BJ (cell line): ENCODE measurements around the gene MYH10. TPM values are rescaled to one million over a fixed set of nuclear protein-coding genes. Genes with fewer than 3 reads are reported as not detected.

Experiments used
- CTCF ChIA-PET: fragments of 350-600 bp; formaldehyde crosslinking; extraction: SDS; loops from one replicate; lab custom pipeline; 2021; ENCODE audit warnings: antibody characterized with exemption, inconsistent platforms; lab: Yijun Ruan, JAX
- POLR2A ChIA-PET: fragments of 300-600 bp; sonication (Branson Sonifier 250); formaldehyde crosslinking; extraction: SDS; loops from one replicate; lab custom pipeline; 2021; ENCODE audit warnings: antibody characterized with exemption; lab: Charles Lee
- DNase-seq: peaks from one replicate; pipeline ENCODE4 v3.0.0-alpha.2; 2011; ENCODE audit warnings: low read depth
- H3K27me3 ChIP-seq: 2 replicates; pipeline ENCODE4 v1.6.0; 2011; ENCODE audit warnings: low read length; ENCODE audit not compliant: control insufficient read depth, insufficient read depth
- H3K36me3 ChIP-seq: 2 replicates; pipeline ENCODE4 v1.5.1; 2011; ENCODE audit warnings: low read length; ENCODE audit not compliant: control insufficient read depth, insufficient read depth
- H3K4me3 ChIP-seq: 2 replicates; pipeline ENCODE4 v1.5.1; 2011; ENCODE audit warnings: low read depth, mild to moderate bottlenecking, control low read depth, low read length
- polyA minus RNA-seq: library from RNA; depleted of rRNA, polyadenylated mRNA; stranded (reverse); fragments of >200 nt; gene quantifications from 2 replicates; pipeline ENCODE4 v1.2.3, GENCODE V29; 2011; rRNA and poly(A)+ RNA removed
- polyA plus RNA-seq: library from polyadenylated mRNA; depleted of rRNA; stranded (reverse); fragments of >200 nt; gene quantifications from 2 replicates; pipeline ENCODE4 v1.2.3, GENCODE V29; 2011; rRNA removed
- TF ChIP-seq, protein P1 (sequence below): IDR thresholded peaks from 2 replicates; pipeline ENCODE4 v1.5.1; 2011; ENCODE audit warnings: low read depth, mild to moderate bottlenecking, control low read depth, inconsistent platforms, low read length, moderate library complexity; ENCODE audit not compliant: insufficient read depth

Gene MYH10
- 46.3 and 62.1 TPM in 2 replicates for polyA plus RNA-seq
- 60.4 and 66.3 TPM in 2 replicates for polyA minus RNA-seq

DNA sequence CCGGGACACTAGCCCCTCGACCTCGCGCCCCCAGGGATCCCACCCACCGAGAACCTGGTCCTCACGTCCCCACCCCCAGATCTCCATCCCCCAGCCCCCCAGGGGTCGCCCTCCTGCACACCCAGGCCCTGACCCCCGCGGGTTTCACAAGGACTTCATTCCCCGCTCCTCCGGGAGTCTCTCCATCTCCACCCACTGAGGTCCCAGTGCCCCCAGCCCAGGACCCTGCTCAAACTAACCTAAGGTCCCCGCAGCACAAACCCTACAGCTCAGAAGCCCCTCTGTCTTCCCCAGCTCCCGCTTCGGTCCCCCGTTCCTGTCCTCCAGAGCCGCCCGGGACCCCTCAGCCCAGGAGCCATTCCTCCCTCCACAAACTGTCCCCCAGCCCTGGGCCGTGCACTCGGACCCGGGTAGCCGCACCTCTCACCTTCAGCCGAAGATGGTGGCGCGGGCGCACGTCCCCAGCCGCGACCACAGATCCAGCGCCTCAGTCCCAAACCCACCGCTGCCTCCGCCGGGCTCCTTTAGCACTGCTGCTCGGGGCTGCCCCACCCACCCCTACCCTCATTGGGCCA lies at the start of gene MYH10:
MYH10 (minus strand) TSS at position 499 of the 575 bp plus-strand sequence. CDS start 7,479 bp downstream, outside the sequence.
- CTCF ChIA-PET = interaction anchor here (0.6 to 1.8 kb wide), 6 partner anchors 9 to 247 kb away, joined by 3 to 6 read pairs (median 3); no protein-coding TSS in a partner anchor
- no peak for DNase-seq
- Histone ChIP-seq H3K36me3 (no peaks in the 10 kb centered on the region), H3K27me3 (no peaks in the 10 kb centered on the region; the same call in 1 of the 2 replicates), H3K4me3 (peak within 1 kb of the TSS; percentile 99)
- POLR2A ChIA-PET = no interaction called here
- TF ChIP-seq, protein P1, sequence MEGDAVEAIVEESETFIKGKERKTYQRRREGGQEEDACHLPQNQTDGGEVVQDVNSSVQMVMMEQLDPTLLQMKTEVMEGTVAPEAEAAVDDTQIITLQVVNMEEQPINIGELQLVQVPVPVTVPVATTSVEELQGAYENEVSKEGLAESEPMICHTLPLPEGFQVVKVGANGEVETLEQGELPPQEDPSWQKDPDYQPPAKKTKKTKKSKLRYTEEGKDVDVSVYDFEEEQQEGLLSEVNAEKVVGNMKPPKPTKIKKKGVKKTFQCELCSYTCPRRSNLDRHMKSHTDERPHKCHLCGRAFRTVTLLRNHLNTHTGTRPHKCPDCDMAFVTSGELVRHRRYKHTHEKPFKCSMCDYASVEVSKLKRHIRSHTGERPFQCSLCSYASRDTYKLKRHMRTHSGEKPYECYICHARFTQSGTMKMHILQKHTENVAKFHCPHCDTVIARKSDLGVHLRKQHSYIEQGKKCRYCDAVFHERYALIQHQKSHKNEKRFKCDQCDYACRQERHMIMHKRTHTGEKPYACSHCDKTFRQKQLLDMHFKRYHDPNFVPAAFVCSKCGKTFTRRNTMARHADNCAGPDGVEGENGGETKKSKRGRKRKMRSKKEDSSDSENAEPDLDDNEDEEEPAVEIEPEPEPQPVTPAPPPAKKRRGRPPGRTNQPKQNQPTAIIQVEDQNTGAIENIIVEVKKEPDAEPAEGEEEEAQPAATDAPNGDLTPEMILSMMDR = peak; percentile 47

DNA sequence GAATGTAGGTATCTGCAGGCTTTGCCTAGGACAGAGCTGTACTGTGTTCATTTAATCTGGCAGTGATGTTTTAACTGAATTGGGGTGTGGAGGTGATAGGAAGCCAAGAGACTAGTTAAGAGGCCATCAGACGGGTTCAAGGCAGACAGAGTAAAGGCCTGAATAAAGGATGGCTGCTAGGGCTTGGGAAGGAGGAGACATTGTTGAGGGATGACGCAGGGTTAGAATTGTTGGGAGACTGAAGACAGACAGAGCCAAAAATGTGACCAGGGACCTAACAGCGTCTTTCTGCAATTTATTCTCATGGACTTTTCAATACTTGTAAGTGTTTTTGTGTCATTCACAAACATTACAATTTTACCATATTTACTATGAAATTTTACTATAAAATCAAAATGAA lies 48.6 kb upstream of the MYH10 start:
- POLR2A ChIA-PET = no interaction called here
- no peak for DNase-seq
- TF ChIP-seq, protein P1 = no peak
- H3K4me3 ChIP-seq = no peak overlapping the region
- no peaks in the 10 kb centered on the region for H3K36me3 ChIP-seq
- H3K27me3 ChIP-seq = peaks cover 3% of the 10 kb centered on the region
- CTCF ChIA-PET = interaction anchor here (1.3 kb wide), 1 partner anchor 15 kb away, joined by 3 read pairs; no protein-coding TSS in a partner anchor

DNA sequence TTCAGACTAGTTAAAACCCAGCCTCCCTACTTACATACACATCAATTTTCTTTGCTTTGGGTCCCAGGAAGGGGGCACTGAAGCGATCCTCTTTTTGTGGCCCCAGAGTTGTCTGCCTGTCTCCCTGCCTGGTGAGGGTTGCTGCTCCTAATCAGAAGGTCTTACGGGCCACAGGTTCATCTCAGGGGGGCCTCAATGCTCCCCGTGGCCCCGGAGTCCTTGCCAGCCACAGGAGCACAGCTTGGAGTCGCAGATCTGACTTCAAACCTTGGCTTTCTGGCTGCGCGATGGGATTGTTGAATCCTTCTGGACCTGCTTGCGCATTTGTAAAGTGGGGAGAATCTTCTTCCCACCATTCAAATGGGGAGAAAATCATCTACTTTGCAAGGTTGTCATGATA lies 44.8 kb upstream of the MYH10 start:
- CTCF ChIA-PET = no interaction called here
- no peak for DNase-seq
- POLR2A ChIA-PET = no interaction called here
- Histone ChIP-seq H3K27me3 (peaks cover 3% of the 10 kb centered on the region), H3K4me3 (no peak overlapping the region), H3K36me3 (no peaks in the 10 kb centered on the region)
- TF ChIP-seq, protein P1 = no peak

DNA sequence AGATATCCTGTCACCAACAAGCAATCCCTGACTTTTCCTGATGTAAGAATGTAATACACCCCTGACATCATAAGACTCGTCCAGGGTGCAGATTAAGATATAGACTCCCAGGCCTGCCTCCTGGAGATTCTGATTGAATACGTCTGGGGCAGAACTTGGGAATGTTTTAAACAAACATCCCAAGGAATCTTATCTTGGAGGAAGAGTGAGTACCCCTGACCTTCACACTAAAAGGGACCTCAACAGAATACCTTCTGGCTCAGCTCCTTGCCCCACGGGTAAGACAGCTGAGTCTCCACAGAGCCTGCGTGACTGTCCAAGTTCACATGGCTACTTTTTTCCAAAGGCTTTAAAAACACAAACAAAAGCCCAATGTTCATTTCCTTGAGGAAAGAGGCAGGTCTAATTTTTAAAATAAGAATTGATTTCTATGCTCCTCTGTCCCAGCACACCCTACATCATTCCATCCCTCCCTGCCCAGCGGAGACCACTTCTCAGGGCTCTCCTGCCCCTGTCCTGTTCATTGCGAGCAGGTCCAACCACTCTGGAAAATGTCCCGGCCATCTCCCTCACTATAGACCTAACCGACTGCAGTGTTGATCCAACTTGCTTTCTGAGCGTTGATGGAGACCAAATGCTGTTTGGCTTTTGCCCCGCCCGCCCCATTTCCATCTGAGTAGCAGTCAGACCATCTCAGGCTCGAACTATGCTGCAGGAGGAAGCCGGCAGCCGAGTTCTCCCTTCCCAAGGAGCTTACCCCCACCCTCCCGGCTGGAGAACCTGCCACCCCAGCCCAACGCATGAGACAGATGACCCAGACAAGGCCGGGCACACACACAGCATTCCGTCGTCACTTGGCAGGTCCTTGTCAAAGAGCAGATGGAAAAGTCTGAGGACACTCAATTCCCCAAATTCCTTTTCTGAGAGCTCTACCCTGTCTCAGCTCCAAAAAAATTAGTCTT lies 44.1 kb upstream of the MYH10 start:
- TF ChIP-seq, protein P1 = no peak
- Histone ChIP-seq H3K4me3 (no peak overlapping the region), H3K27me3 (peaks cover 3% of the 10 kb centered on the region), H3K36me3 (no peaks in the 10 kb centered on the region)
- DNase-seq = no peak
- ChIA-PET POLR2A (no interaction called here), CTCF (no interaction called here)

DNA sequence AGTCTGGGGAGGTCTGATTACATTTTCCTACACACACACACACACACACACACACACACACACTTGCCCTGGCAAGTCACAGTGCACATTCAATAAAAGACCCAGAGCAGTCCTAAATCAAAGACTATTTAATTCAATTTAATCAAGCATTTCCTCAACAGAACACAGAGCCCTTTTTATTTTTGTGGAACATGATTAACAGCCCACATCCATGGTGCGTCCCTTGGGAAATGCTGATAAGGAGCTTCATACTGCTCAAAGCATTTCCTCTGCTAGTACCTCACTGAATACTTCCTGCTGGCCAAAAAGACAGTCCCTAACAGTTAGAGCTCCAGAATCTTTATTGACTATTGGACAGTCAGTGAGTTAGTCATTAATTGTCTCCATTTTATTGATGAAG lies 43.1 kb upstream of the MYH10 start:
- Histone ChIP-seq H3K4me3 (no peak overlapping the region), H3K27me3 (peaks cover 3% of the 10 kb centered on the region), H3K36me3 (no peaks in the 10 kb centered on the region)
- TF ChIP-seq, protein P1 = no peak
- ChIA-PET CTCF (no interaction called here), POLR2A (no interaction called here)
- DNase-seq = no peak
